Breast epithelium (tissue), 3 donors: ENCODE measurements around the gene EAPP.

Source experiments
- POLR2A ChIP-seq: fragments of 450-650 bp; IDR thresholded peaks from one replicate; pipeline ENCODE4 v1.6.1; 2016; ENCODE audit warnings: antibody characterized with exemption, mild to moderate bottlenecking, moderate library complexity
- TF ChIP-seq, protein P1 (sequence below), 3 donors: fragments of 450-650 bp; IDR thresholded peaks; one replicate each; pipeline ENCODE4 v1.5.1; 2016 to 2017; ENCODE audit warnings: antibody characterized with exemption in 3 of 3, mild to moderate bottlenecking in 3 of 3, moderate library complexity in 3 of 3

DNA sequence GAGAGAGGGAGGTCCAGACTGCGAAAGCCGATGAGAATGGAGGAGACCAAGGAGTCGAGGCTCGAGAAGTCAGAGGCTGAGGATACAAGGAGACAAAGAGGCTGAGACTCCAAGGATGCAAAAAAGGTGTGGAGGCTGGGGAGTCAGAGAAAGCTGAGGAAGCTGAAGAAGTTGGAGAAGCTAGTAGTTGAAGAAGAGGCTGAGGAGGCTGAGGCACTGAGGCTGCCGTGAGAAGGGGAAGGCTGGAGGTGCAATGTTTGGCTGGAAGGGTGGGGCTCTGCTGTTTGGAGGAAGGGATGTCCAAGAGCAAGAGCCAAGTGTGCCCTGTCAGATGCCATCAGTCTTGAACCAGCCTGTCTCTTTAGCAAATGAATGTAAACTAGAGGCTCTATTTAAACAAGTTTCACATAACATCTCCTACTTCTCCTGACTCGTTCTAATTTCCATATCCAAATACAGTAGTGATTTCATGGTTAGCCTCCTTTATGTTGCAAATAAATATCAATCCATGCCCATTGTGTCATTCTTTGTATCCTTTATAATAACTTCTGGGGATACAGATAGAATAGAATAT, 66.7 kb downstream of the EAPP start:
- TF ChIP-seq POLR2A = no peak
- TF ChIP-seq, protein P1, sequence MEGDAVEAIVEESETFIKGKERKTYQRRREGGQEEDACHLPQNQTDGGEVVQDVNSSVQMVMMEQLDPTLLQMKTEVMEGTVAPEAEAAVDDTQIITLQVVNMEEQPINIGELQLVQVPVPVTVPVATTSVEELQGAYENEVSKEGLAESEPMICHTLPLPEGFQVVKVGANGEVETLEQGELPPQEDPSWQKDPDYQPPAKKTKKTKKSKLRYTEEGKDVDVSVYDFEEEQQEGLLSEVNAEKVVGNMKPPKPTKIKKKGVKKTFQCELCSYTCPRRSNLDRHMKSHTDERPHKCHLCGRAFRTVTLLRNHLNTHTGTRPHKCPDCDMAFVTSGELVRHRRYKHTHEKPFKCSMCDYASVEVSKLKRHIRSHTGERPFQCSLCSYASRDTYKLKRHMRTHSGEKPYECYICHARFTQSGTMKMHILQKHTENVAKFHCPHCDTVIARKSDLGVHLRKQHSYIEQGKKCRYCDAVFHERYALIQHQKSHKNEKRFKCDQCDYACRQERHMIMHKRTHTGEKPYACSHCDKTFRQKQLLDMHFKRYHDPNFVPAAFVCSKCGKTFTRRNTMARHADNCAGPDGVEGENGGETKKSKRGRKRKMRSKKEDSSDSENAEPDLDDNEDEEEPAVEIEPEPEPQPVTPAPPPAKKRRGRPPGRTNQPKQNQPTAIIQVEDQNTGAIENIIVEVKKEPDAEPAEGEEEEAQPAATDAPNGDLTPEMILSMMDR (IDR thresholded peaks at IDR 0.05) = no peak
